NCI-H226 (cell line): ENCODE data around the gene PAQR4.
"Not testable (repeated sequence)": the region's sequence is repeated elsewhere in the genome, so short reads cannot be mapped to it uniquely, and the experiment has no call there.

Experiments used
- DNase-seq: peaks from one replicate; pipeline ENCODE4 v3.0.0-alpha.2; 2015

Gene PAQR4

GRCh38 chr16:2968738-2969544 is at the start of gene PAQR4:
Gene PAQR4, plus strand, starts transcription at chr16:2969348. Its CDS starts 327 bp downstream, at chr16:2969675.
- DNase-seq, result peak; percentile 85

GRCh38 chr16:2919511-2920255 is 49.5 kb upstream of the PAQR4 start:
- DNase-seq, result no peak

- DNase-seq, result no peak
These were observed 45.7 kb upstream of the PAQR4 start for GRCh38 chr16:2923481-2923880.

- DNase-seq, result no peak
These were observed 44.0 kb upstream of the PAQR4 start for GRCh38 chr16:2924901-2925755.

- DNase-seq, result no peak
These were observed 43.0 kb upstream of the PAQR4 start for GRCh38 chr16:2925951-2926649.

GRCh38 chr16:2926650-2926999 is 42.5 kb upstream of the PAQR4 start:
- no peak for DNase-seq

- peak; percentile 64 for DNase-seq
These were observed 42.0 kb upstream of the PAQR4 start for GRCh38 chr16:2927010-2927646.

- not testable (repeated sequence) for DNase-seq
These were observed 41.0 kb upstream of the PAQR4 start for GRCh38 chr16:2928151-2928550.

- no peak for DNase-seq
These were observed 40.4 kb upstream of the PAQR4 start for GRCh38 chr16:2928796-2929195.

GRCh38 chr16:2929693-2930092 is 39.5 kb upstream of the PAQR4 start:
- no peak for DNase-seq

- no peak for DNase-seq
These were observed 38.9 kb upstream of the PAQR4 start for GRCh38 chr16:2930236-2930635.

GRCh38 chr16:2931231-2931914 is 37.8 kb upstream of the PAQR4 start:
- DNase-seq, result not testable (repeated sequence)

GRCh38 chr16:2933136-2933535 is 36.0 kb upstream of the PAQR4 start:
- DNase-seq, result no peak

- DNase-seq, result no peak
These were observed 35.4 kb upstream of the PAQR4 start for GRCh38 chr16:2933701-2934100.

- DNase-seq, result no peak
These were observed 34.7 kb upstream of the PAQR4 start for GRCh38 chr16:2934450-2934849.

- DNase-seq, result no peak
These were observed 32.6 kb upstream of the PAQR4 start for GRCh38 chr16:2936436-2937011.

- no peak for DNase-seq
These were observed 32.0 kb upstream of the PAQR4 start for GRCh38 chr16:2937170-2937569.

GRCh38 chr16:2938206-2938605 is 30.9 kb upstream of the PAQR4 start:
- DNase-seq, result no peak

GRCh38 chr16:2939968-2940367 is 29.2 kb upstream of the PAQR4 start:
- no peak for DNase-seq

- no peak for DNase-seq
These were observed 27.1 kb upstream of the PAQR4 start for GRCh38 chr16:2942045-2942444.

GRCh38 chr16:2943716-2944115 is 25.4 kb upstream of the PAQR4 start:
- not testable (repeated sequence) for DNase-seq
